ENCODE results near the gene CBFB.

CBFB gene

DNA sequence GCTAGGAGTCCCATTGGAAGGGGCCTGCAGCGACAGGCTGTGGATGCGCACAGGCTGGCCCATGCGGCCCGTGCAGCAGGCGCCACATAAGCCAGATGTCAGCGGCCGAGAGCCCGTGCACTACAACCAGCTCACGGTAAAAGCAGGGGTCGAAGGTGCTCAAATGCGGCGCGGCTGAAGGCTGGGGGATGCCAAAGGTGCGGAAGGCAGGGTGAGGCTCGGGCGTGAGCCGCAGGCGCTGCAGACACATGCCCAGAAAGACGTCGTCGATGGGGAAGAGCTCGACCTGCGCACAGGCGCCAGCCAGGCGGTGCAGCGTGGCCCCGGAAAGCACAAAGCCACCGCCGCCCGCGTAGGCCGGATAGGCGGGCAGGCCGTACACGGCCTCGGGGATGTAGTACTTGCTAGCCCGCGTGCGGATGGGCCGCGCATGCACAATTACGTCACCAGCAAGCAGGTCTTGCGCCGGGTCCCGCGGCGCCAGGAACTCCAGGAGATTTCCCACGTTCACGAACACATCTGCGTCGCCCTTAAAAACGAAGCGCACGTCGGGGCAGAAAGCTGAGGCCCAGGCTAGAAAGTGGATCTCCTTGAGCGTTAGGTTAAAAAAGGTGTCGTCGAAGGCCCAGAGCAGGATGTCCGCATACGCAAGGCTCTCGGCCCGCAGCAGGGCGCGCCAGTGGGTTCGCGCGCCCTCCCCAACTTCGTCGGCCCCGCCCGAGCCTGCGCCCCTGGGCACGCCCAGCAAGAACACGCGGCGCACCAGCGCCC, 120.5 kb downstream of the CBFB start:
- no peak for DNase-seq (ENCODE audit: low read depth, low spot score)
- H3K4me3 ChIP-seq (ENCODE audit: low read length), result no peak overlapping the region

DNA sequence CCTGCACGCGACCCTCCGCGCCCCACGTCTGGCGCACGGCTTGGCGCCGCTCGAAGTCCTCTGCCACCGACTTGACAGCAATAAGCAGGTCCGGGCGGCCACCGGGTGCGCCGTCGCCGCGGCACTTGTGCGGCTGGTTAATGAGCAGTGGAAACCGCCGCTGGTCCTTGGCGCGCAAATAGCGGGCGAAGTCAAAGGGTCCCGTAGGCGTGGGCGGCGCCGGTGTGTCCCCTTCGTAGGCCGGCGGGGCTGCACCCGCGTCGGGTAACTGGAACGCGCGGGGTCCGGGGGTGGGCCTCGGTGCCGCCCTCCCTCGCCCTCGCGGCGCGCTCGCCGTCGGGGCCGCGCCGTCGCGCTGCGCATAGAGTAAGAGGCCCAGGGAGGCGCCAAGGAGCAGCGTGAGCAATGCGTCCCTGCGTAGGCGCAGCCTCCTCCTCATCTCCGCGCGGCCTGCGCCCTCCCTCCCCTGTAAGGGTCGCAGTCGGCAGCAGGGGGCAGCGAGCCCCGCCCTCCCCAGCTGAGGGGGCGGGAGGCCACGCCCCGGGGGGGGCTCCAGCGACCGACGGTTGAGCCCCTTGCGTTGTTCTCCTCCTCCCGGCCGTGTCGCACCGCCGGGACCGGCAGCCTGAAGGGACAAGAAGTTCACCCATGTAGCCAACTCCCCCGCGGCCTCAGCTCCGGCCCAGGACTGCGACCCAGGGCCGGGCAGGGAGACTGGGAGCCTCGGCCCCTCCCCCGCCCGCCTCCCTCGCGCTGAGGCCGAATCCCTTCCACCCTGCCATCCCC, 121.3 kb downstream of the CBFB start:
- H3K4me3 ChIP-seq (ENCODE audit: low read length), result no peak overlapping the region
- DNase-seq (ENCODE audit: low read depth, low spot score), result no peak
